Measurements from ENCODE around the gene COPG1. TPM values are rescaled to one million over a fixed set of nuclear protein-coding genes. Genes with fewer than 3 reads are reported as not detected.

COPG1 gene
- total and polyA plus RNA-seq, 10 donors, result 47.8 to 134 (median 105) TPM

DNA sequence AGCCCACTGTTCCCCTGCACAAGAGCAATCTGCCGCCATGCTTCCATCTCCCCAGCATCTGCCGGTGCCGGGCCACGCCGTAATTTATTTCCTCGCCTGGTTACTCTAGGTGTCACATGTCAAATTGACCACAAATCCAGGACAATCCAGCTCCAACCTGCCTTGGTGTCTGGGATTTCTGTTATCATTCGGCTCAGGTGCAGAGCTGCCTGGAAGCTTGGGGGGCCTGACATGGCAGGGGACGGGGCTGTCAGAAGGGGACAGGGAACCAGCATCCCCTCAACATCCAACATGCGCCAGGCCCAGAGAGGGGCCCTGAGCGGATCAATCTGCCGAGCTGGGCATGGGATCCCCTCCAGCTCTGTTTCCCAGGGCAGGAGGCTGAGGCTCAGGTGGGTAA is 77.2 kb downstream of the COPG1 start:
- Histone ChIP-seq H3K36me3 (peaks cover 0 to 5% (median 0%) of the 10 kb centered on the region in 6 donors), H3K27ac (no peak overlapping the region), H3K4me3 (no peak overlapping the region), H3K9me3 (no peaks in the 10 kb centered on the region), H3K27me3 (replicated peaks in 1 of 7) (no peaks in the 10 kb centered on the region), H3K4me1 (peaks cover 0 to 4% (median 0%) of the 10 kb centered on the region in 6 donors)
- no peak for DNase-seq
- TF ChIP-seq POLR2AphosphoS5 (IDR thresholded peaks at IDR 0.05) (no peak), POLR2A (IDR thresholded peaks at IDR 0.05) (no peak)
- TF ChIP-seq, protein P1, sequence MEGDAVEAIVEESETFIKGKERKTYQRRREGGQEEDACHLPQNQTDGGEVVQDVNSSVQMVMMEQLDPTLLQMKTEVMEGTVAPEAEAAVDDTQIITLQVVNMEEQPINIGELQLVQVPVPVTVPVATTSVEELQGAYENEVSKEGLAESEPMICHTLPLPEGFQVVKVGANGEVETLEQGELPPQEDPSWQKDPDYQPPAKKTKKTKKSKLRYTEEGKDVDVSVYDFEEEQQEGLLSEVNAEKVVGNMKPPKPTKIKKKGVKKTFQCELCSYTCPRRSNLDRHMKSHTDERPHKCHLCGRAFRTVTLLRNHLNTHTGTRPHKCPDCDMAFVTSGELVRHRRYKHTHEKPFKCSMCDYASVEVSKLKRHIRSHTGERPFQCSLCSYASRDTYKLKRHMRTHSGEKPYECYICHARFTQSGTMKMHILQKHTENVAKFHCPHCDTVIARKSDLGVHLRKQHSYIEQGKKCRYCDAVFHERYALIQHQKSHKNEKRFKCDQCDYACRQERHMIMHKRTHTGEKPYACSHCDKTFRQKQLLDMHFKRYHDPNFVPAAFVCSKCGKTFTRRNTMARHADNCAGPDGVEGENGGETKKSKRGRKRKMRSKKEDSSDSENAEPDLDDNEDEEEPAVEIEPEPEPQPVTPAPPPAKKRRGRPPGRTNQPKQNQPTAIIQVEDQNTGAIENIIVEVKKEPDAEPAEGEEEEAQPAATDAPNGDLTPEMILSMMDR (IDR thresholded peaks at IDR 0.05 in 8 of 11, conservative IDR thresholded peaks at IDR 0.05 in 3 of 11), result no peak
- intact Hi-C loops (cut with DNase I; ENCODE audit: low total_unique reads), result no loop called here
- 93 to 96% (median 95%) methylated on average over 11 of the region's 11 CpGs for WGBS, 5 donors

Small RNAs within 50 kb of the gene (microRNA-seq; reads per million reads assigned to microRNA genes)
- gene MIR6826, result 0 to 0.72 (median 0.35) reads per million in 3 donors

Small RNAs within 50 kb of the gene (small RNA-seq; reads per million reads assigned to genes)
- gene MIR6826 (0 reads per million in 4 donors), gene RPS27P12 (0 reads per million in 4 donors)

Other genes with a start within 250 kb of the COPG1 start
- gene EFCC1, start 248.3 kb upstream of the COPG1 start, total RNA-seq, result 10 to 100 TPM in 2 of 7 donors, 1 to 10 TPM in 5; 3.7 to 11.2 (median 7.6) TPM
- 1 to 10 TPM; 2.0 to 8.9 (median 8.7) TPM for gene EFCC1, start 248.3 kb upstream of the COPG1 start, polyA plus RNA-seq
- 10 to 100 TPM in 1 of 7 donors, 1 to 10 TPM in 6; 4.2 to 14.9 (median 7.9) TPM for gene GP9, start 188.8 kb upstream of the COPG1 start, total RNA-seq
- gene GP9, start 188.8 kb upstream of the COPG1 start, polyA plus RNA-seq, result 1 to 10 TPM; 1.4 to 5.5 (median 2.2) TPM
- 10 to 100 TPM; 26.7 to 49.6 (median 31.9) TPM for gene RAB43, start 127.8 kb upstream of the COPG1 start, total RNA-seq
- gene RAB43, start 127.8 kb upstream of the COPG1 start, polyA plus RNA-seq, result 10 to 100 TPM in 1 of 3 donors, 1 to 10 TPM in 2; 3.1 to 12.5 (median 3.2) TPM
- 10 to 100 TPM; 21.4 to 33.8 (median 30.0) TPM for gene ISY1, start 88.5 kb upstream of the COPG1 start, total RNA-seq
- gene ISY1, start 88.5 kb upstream of the COPG1 start, polyA plus RNA-seq, result 10 to 100 TPM; 22.2 to 29.8 (median 25.2) TPM
- gene CNBP, start 65.7 kb upstream of the COPG1 start, total RNA-seq, result 100 to 1,000 TPM; 252 to 420 (median 279) TPM
- 100 to 1,000 TPM; 301 to 360 (median 324) TPM for gene CNBP, start 65.7 kb upstream of the COPG1 start, polyA plus RNA-seq
- gene HMCES, start 29.3 kb downstream of the COPG1 start, total RNA-seq, result 10 to 100 TPM; 24.0 to 31.9 (median 30.7) TPM
- 10 to 100 TPM; 16.1 to 60.7 (median 18.8) TPM for gene HMCES, start 29.3 kb downstream of the COPG1 start, polyA plus RNA-seq
- 1 to 10 TPM in 4 of 7 donors, under 1 TPM in 3; 0.52 to 2.1 (median 1.6) TPM for gene EFCAB12, start 179.0 kb downstream of the COPG1 start, total RNA-seq
- gene EFCAB12, start 179.0 kb downstream of the COPG1 start, polyA plus RNA-seq, result 1 to 10 TPM in 1 of 3 donors, under 1 TPM in 2; 0.20 to 1.0 (median 0.99) TPM
- gene MBD4, start 190.3 kb downstream of the COPG1 start, total RNA-seq, result 10 to 100 TPM; 47.7 to 72.6 (median 58.4) TPM
- gene MBD4, start 190.3 kb downstream of the COPG1 start, polyA plus RNA-seq, result 10 to 100 TPM; 40.0 to 52.2 (median 41.4) TPM
- gene IFT122, start 190.6 kb downstream of the COPG1 start, total RNA-seq, result 10 to 100 TPM; 17.7 to 31.3 (median 25.2) TPM
- 1 to 10 TPM; 5.2 to 8.8 (median 8.5) TPM for gene IFT122, start 190.6 kb downstream of the COPG1 start, polyA plus RNA-seq